ENCODE measurements around the gene PDE8A.

DNA sequence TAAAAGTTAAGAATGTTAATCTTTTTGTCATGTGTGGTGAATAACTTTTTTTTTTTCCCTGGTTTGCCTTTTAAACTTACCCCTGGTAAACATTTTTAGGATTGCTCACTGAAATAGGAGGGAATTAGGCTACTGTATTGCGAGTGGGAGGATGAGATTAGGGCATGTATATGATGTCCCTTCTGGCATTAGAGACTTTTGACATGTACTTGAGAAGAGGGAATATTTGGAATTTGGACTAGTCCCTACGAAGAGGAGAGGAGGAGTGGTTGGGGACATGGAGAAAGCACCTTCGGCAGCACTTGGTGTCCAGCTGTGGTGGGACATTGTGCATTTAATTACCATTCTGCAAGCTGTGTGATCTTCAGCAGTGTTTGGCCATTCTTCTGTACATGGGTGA lies 25.0 kb downstream of the PDE8A start:
- TF ChIP-seq, protein P1, sequence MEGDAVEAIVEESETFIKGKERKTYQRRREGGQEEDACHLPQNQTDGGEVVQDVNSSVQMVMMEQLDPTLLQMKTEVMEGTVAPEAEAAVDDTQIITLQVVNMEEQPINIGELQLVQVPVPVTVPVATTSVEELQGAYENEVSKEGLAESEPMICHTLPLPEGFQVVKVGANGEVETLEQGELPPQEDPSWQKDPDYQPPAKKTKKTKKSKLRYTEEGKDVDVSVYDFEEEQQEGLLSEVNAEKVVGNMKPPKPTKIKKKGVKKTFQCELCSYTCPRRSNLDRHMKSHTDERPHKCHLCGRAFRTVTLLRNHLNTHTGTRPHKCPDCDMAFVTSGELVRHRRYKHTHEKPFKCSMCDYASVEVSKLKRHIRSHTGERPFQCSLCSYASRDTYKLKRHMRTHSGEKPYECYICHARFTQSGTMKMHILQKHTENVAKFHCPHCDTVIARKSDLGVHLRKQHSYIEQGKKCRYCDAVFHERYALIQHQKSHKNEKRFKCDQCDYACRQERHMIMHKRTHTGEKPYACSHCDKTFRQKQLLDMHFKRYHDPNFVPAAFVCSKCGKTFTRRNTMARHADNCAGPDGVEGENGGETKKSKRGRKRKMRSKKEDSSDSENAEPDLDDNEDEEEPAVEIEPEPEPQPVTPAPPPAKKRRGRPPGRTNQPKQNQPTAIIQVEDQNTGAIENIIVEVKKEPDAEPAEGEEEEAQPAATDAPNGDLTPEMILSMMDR (IDR thresholded peaks at IDR 0.05) = no peak
- TF ChIP-seq POLR2A (IDR thresholded peaks at IDR 0.05) (no peak), EP300 (IDR thresholded peaks at IDR 0.05) (no peak)

Measured in tibial nerve (tissue), 4 donors.